Nephron progenitor cell (in vitro differentiated cells): Measurements from ENCODE around the gene PTPRJ.
"Not testable (repeated sequence)": the region's sequence is repeated elsewhere in the genome, so short reads cannot be mapped to it uniquely, and the experiment has no call there.

ENCODE experiments used
- DNase-seq: peaks from one replicate; pipeline ENCODE4 v3.0.0; 2021
- H3K27ac Mint-ChIP-seq: 2 replicates; pipeline ENCODE4 v1.8.0; 2021; ENCODE audit warnings: mild to moderate bottlenecking, moderate library complexity, mixed read lengths
- H3K27me3 Mint-ChIP-seq: 2 replicates; pipeline ENCODE4 v1.8.0; 2021; ENCODE audit warnings: mild to moderate bottlenecking, low read depth, mixed read lengths; ENCODE audit not compliant: poor library complexity
- H3K36me3 Mint-ChIP-seq: 2 replicates; pipeline ENCODE4 v1.8.0; 2021; ENCODE audit warnings: low read depth, mixed read lengths
- H3K4me1 Mint-ChIP-seq: 2 replicates; pipeline ENCODE4 v1.8.0; 2021; ENCODE audit warnings: mixed read lengths
- H3K4me3 Mint-ChIP-seq: 2 replicates; pipeline ENCODE4 v1.8.0; 2021; ENCODE audit warnings: mild to moderate bottlenecking, moderate library complexity, mixed read lengths
- H3K9me3 Mint-ChIP-seq: 2 replicates; pipeline ENCODE4 v1.8.0; 2021; ENCODE audit warnings: mild to moderate bottlenecking, moderate library complexity, mixed read lengths
- CTCF ChIP-seq: fragments of 200-600 bp; sonication (generic); IDR thresholded peaks from 2 replicates; pipeline ENCODE4 v1.5.0; 2021; ENCODE audit warnings: antibody characterized with exemption

PTPRJ gene

GRCh38 chr11:47980088-47980906 lies at the start of gene PTPRJ:
Gene PTPRJ, plus strand, starts transcription at chr11:47980559. Its CDS starts 354 bp downstream, at chr11:47980913.
- Mint-ChIP-seq H3K36me3 (no peaks in the 10 kb centered on the region), H3K27ac (no peak within 1 kb of the TSS), H3K4me1 (peaks cover 49% of the 10 kb centered on the region), H3K9me3 (no peaks in the 10 kb centered on the region), H3K4me3 (peak within 1 kb of the TSS; percentile 85), H3K27me3 (peaks cover 7% of the 10 kb centered on the region)
- TF ChIP-seq CTCF: no peak
- peak; percentile 86 for DNase-seq

- peaks cover 12% of the 10 kb centered on the region for H3K4me1 Mint-ChIP-seq
- no peak for DNase-seq
- no peak for TF ChIP-seq CTCF
- H3K27me3 Mint-ChIP-seq: peaks cover 5% of the 10 kb centered on the region
- no peak overlapping the region for H3K4me3 Mint-ChIP-seq
- H3K27ac Mint-ChIP-seq: no peak overlapping the region
- H3K36me3 Mint-ChIP-seq: no peaks in the 10 kb centered on the region
- no peaks in the 10 kb centered on the region for H3K9me3 Mint-ChIP-seq
These were observed 47.8 kb upstream of the PTPRJ start for GRCh38 chr11:47932544-47932943.

GRCh38 chr11:47933797-47934196 lies 46.6 kb upstream of the PTPRJ start:
- not testable (repeated sequence) for H3K27ac Mint-ChIP-seq, H3K4me3 Mint-ChIP-seq, H3K36me3 Mint-ChIP-seq, H3K4me1 Mint-ChIP-seq, H3K27me3 Mint-ChIP-seq, H3K9me3 Mint-ChIP-seq, DNase-seq

GRCh38 chr11:47938791-47939560 lies 41.4 kb upstream of the PTPRJ start:
- Mint-ChIP-seq H3K9me3 (no peaks in the 10 kb centered on the region), H3K27ac (peak overlapping the region; percentile 33), H3K4me1 (peaks cover 22% of the 10 kb centered on the region), H3K27me3 (peaks cover 7% of the 10 kb centered on the region), H3K36me3 (no peaks in the 10 kb centered on the region), H3K4me3 (no peak overlapping the region)
- no peak for TF ChIP-seq CTCF
- DNase-seq: no peak

- no peak for TF ChIP-seq CTCF
- Mint-ChIP-seq H3K4me3 (no peak overlapping the region), H3K9me3 (no peaks in the 10 kb centered on the region), H3K27me3 (peaks cover 7% of the 10 kb centered on the region), H3K27ac (peak overlapping the region; percentile 58), H3K36me3 (no peaks in the 10 kb centered on the region), H3K4me1 (peaks cover 26% of the 10 kb centered on the region)
- no peak for DNase-seq
These were observed 39.3 kb upstream of the PTPRJ start for GRCh38 chr11:47940904-47941649.

- H3K27ac Mint-ChIP-seq: no peak overlapping the region
- DNase-seq: no peak
- peaks cover 7% of the 10 kb centered on the region for H3K27me3 Mint-ChIP-seq
These were observed 38.3 kb upstream of the PTPRJ start for GRCh38 chr11:47941907-47942558.

More at GRCh38 chr11:47941907-47942558, 38.3 kb upstream of the PTPRJ start:
- Mint-ChIP-seq H3K36me3 (no peaks in the 10 kb centered on the region), H3K4me1 (peaks cover 27% of the 10 kb centered on the region), H3K4me3 (no peak overlapping the region), H3K9me3 (no peaks in the 10 kb centered on the region)
- TF ChIP-seq CTCF: no peak
